Body of pancreas (tissue), 4 donors: Measurements from ENCODE around the gene CELSR1.

Experiments used
- CTCF ChIP-seq, 7 experiments: fragments of 450-650 bp in 4 of 7; fragments of 200-600 bp in 3 of 7; sonication (generic) in 3 of 7; IDR thresholded peaks; one replicate each; pipeline ENCODE4 v1.5.1; 2016 to 2019; ENCODE audit warnings: antibody characterized with exemption in 7 of 7
- POLR2A ChIP-seq, 3 donors: fragments of 450-650 bp; IDR thresholded peaks; one replicate each; pipeline ENCODE4 v1.6.1; 2016; ENCODE audit warnings: antibody characterized with exemption in 3 of 3, mild to moderate bottlenecking in 2 of 3

- TF ChIP-seq CTCF (IDR thresholded peaks at IDR 0.05) (no peak), POLR2A (IDR thresholded peaks at IDR 0.05) (no peak)
Observed at GRCh38 chr22:46585340-46586122, 48.1 kb upstream of the CELSR1 start.
